HG03354 (cell line): ENCODE data around the gene MRPL51.
"Not testable (repeated sequence)": the region's sequence is repeated elsewhere in the genome, so short reads cannot be mapped to it uniquely, and the experiment has no call there.

Source experiments
- ATAC-seq: cut with Tn5 transposase; IDR thresholded peaks from one replicate; pipeline ENCODE4 v1.9.1; 2021; ENCODE audit warnings: mild to moderate bottlenecking; ENCODE audit not compliant: unreplicated experiment, poor library complexity, severe bottlenecking

MRPL51 gene

DNA sequence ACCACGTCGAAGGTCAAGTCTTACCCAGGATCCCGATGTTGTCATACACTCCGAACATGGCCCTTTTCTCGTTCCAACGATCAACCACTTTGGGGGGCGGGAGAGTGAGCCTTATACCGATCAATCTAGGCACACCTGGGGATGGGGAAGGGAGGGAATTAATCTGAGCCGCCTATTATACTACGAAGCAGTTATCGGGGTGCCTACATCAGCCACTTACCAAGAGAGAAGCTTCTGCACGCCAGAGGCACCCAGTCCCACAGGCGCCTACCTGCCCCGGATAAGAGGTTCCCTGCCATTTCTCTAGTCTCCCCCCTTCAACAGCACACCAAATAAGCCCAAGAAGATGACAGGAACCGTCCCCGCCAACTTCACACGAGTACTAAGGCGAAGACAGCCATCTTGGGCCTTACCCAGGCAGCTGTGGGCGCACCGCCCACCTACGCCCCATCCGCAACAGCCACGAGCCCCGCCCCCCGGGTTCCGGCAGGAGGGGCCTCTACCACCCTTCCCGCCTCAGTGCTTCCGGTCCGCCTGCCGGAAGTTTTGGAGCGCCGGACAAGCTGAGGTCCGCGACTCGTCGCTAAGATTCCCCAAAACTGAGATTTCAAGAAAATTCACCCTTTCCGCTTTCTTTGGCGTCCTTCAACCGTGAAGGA lies at the start of gene MRPL51:
TSS of gene MRPL51 (minus strand) at position 425 of the 659 bp plus-strand sequence. CDS start at position 299, 126 bp downstream.
- ATAC-seq = peak; percentile 72

- no peak for ATAC-seq
Measured at GRCh38 chr12:6542209-6543009, 49.3 kb upstream of the MRPL51 start.

DNA sequence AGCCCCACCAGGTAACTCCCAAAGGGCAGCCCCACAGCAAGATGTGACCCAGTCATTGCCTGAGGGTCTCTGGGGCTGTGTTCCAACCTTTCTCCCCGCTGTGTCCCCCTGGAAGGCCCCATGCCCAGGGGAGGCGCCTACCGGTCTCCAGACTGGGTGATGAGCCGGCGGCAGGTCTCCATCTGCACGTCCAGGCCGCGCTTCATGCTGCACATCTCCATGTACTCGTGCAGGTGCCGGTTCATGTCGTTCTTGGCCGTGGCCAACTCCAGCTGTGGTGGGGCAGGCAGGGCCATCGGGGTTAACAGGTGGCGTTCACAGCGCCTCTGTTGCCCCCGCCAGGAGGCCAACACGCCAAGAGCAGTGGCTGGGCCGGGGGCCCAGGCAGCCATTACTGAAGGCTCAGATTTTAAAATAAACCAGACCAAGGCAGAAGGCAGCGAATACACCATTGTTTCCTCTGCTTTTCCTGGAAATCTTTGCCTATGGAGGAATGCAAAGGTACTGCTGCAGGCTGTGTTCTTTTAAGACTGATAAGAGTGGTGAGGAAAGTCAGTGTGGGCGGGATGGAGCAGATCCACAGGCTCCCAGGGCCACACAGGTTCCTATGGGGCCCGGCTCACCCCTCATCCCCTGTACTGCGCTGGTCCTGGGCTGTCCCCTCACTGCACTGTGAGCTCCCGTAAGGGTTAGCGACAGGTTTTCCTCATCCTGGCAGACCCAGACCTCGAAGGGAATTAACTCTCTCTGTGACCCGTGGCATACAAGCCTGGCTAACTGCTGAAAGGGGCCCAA lies 48.5 kb upstream of the MRPL51 start:
- no peak for ATAC-seq

DNA sequence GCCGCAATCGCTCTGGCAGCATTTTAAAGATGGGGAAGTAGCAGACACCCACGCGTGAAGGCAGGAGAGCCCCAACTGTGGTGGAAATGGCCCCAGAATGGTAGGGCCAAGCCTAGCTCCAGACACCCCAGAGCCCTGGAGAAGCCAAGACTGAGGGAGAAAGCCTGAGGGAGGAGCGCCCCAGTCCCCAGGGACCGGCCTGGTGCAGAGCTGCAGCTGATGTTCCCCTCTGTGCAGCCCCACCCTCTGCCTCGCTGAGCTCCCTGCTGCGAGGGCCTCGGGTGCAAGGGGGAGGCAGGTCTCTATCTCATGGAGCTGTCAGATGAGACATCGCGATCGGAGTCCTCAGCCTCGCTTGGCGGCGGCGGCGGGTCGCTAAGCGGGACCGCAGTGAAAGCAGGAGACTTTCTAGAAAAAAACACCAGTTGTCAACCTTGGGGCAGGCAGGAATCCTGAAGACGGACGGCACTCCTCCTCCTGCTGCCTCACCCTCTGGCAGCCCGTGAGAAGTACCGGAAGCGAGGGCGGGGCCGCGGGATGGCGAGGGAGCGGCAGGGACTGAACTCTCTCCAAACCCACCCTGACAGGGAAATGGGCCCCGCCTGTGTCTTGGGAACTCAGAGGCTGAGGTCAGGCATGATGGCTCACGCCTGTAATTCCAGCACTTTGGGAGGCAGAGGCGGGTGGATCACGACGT lies 47.3 kb upstream of the MRPL51 start:
- ATAC-seq = peak; percentile 34

DNA sequence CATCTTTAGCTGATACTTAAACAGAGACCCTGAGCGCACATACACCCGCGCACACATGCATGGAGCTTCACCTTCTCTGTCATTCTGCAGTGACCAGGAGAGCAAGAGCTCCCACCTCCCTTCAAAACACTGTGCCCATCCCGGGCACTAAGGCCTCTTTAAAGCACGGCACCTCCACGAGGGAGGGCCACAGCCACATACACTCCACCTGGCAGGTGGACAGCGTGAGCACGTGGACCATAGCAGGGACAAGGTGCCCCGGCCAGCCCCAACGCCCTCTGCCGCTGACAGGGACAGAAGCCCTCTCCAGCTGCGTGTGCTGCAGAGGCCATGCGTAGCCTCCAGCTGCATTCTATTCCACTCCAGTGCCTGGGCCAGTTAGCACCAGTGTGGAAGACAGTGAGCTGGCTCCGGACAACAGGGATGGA lies 46.7 kb upstream of the MRPL51 start:
- no peak for ATAC-seq

- ATAC-seq = no peak
Measured at GRCh38 chr12:6539314-6539682, 46.2 kb upstream of the MRPL51 start.

- no peak for ATAC-seq
Measured at GRCh38 chr12:6538420-6539313, 45.6 kb upstream of the MRPL51 start.

GRCh38 chr12:6537580-6538419 lies 44.7 kb upstream of the MRPL51 start:
- ATAC-seq = not testable (repeated sequence)

DNA sequence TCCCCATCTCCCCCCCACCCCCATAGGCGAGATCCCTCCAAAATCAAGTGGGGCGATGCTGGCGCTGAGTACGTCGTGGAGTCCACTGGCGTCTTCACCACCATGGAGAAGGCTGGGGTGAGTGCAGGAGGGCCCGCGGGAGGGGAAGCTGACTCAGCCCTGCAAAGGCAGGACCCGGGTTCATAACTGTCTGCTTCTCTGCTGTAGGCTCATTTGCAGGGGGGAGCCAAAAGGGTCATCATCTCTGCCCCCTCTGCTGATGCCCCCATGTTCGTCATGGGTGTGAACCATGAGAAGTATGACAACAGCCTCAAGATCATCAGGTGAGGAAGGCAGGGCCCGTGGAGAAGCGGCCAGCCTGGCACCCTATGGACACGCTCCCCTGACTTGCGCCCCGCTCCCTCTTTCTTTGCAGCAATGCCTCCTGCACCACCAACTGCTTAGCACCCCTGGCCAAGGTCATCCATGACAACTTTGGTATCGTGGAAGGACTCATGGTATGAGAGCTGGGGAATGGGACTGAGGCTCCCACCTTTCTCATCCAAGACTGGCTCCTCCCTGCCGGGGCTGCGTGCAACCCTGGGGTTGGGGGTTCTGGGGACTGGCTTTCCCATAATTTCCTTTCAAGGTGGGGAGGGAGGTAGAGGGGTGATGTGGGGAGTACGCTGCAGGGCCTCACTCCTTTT lies 44.0 kb upstream of the MRPL51 start:
- no peak for ATAC-seq

DNA sequence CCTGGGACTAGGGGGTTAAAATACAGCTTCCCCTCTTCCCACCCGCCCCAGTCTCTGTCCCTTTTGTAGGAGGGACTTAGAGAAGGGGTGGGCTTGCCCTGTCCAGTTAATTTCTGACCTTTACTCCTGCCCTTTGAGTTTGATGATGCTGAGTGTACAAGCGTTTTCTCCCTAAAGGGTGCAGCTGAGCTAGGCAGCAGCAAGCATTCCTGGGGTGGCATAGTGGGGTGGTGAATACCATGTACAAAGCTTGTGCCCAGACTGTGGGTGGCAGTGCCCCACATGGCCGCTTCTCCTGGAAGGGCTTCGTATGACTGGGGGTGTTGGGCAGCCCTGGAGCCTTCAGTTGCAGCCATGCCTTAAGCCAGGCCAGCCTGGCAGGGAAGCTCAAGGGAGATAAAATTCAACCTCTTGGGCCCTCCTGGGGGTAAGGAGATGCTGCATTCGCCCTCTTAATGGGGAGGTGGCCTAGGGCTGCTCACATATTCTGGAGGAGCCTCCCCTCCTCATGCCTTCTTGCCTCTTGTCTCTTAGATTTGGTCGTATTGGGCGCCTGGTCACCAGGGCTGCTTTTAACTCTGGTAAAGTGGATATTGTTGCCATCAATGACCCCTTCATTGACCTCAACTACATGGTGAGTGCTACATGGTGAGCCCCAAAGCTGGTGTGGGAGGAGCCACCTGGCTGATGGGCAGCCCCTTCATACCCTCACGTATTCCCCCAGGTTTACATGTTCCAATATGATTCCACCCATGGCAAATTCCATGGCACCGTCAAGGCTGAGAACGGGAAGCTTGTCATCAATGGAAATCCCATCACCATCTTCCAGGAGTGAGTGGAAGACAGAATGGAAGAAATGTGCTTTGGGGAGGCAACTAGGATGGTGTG lies 43.1 kb upstream of the MRPL51 start:
- ATAC-seq = no peak

GRCh38 chr12:6535697-6535946 lies 42.6 kb upstream of the MRPL51 start:
- ATAC-seq = no peak

DNA sequence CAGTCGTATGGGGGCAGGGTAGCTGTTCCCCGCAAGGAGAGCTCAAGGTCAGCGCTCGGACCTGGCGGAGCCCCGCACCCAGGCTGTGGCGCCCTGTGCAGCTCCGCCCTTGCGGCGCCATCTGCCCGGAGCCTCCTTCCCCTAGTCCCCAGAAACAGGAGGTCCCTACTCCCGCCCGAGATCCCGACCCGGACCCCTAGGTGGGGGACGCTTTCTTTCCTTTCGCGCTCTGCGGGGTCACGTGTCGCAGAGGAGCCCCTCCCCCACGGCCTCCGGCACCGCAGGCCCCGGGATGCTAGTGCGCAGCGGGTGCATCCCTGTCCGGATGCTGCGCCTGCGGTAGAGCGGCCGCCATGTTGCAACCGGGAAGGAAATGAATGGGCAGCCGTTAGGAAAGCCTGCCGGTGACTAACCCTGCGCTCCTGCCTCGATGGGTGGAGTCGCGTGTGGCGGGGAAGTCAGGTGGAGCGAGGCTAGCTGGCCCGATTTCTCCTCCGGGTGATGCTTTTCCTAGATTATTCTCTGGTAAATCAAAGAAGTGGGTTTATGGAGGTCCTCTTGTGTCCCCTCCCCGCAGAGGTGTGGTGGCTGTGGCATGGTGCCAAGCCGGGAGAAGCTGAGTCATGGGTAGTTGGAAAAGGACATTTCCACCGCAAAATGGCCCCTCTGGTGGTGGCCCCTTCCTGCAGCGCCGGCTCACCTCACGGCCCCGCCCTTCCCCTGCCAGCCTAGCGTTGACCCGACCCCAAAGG lies 42.1 kb upstream of the MRPL51 start:
- peak; percentile 4 for ATAC-seq

GRCh38 chr12:6534695-6534944 lies 41.6 kb upstream of the MRPL51 start:
- no peak for ATAC-seq

DNA sequence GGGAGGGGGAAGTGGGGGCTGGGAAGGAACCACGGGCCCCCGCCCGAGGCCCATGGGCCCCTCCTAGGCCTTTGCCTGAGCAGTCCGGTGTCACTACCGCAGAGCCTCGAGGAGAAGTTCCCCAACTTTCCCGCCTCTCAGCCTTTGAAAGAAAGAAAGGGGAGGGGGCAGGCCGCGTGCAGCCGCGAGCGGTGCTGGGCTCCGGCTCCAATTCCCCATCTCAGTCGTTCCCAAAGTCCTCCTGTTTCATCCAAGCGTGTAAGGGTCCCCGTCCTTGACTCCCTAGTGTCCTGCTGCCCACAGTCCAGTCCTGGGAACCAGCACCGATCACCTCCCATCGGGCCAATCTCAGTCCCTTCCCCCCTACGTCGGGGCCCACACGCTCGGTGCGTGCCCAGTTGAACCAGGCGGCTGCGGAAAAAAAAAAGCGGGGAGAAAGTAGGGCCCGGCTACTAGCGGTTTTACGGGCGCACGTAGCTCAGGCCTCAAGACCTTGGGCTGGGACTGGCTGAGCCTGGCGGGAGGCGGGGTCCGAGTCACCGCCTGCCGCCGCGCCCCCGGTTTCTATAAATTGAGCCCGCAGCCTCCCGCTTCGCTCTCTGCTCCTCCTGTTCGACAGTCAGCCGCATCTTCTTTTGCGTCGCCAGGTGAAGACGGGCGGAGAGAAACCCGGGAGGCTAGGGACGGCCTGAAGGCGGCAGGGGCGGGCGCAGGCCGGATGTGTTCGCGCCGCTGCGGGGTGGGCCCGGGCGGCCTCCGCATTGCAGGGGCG lies 41.0 kb upstream of the MRPL51 start, which contains the start of gene GAPDH:
TSS of gene GAPDH (plus strand) at position 595 of the 772 bp plus-strand sequence. CDS start 316 bp downstream, outside the sequence.
- ATAC-seq = peak; percentile 67

GRCh38 chr12:6533653-6533922 lies 40.5 kb upstream of the MRPL51 start:
- ATAC-seq = peak; percentile 7
